HepG2 (cell line): Measurements from ENCODE around the gene DCAF15. TPM values are rescaled to one million over a fixed set of nuclear protein-coding genes. Genes with fewer than 3 reads are reported as not detected.
A peak's percentile ranks its signal among the peaks of the same experiment; 100 is the strongest.

Source experiments
- HNF1B ChIP-seq: sonication (generic); formaldehyde crosslinking; IDR thresholded peaks from 2 replicates; pipeline ENCODE4 v1.5.1; 2020; ENCODE audit warnings: mild to moderate bottlenecking, moderate library complexity, missing genetic modification reagents
- NFYC ChIP-seq: IDR thresholded peaks from 2 replicates; pipeline ENCODE4 v1.6.1; 2016; ENCODE audit warnings: missing genetic modification reagents, missing compliant biosample characterization
- THAP11 ChIP-seq: IDR thresholded peaks from 2 replicates; pipeline ENCODE4 v1.6.1; 2016; ENCODE audit warnings: missing biosample characterization, missing genetic modification reagents
- THAP9 ChIP-seq: sonication (generic); formaldehyde crosslinking; IDR thresholded peaks from 2 replicates; pipeline ENCODE4; 2020; ENCODE audit warnings: missing genetic modification reagents, mild to moderate bottlenecking, borderline replicate concordance
- ZNF652 ChIP-seq: IDR thresholded peaks from 2 replicates; pipeline ENCODE4 v1.6.1; 2016; ENCODE audit warnings: low read depth, borderline replicate concordance
- polyA plus RNA-seq, 8 experiments: library from polyadenylated mRNA; depleted of rRNA in 3 of 8; stranded (reverse) in 7 of 8; unstranded in 1 of 8; fragments of >200 nt; fragmentation: Illumina TruSeq in 4 of 8; extraction: Trizol in 4 of 8; gene quantifications; 2 replicates each; pipeline versions ENCODE4 v1.2.1 to v1.2.3, GENCODE V29; 2011 to 2016; ENCODE audit warnings: low read depth in 4 of 8, missing spikeins in 1 of 8, mixed read lengths in 1 of 8; ENCODE audit not compliant: insufficient read depth in 1 of 8
- total RNA-seq, 5 experiments: library from RNA; depleted of rRNA; stranded (reverse); fragments of >200 nt; fragmentation: Illumina TruSeq; extraction: Trizol; gene quantifications; 2 replicates each; pipeline ENCODE4 v1.2.3, GENCODE V29; 2016; ENCODE audit warnings: low read depth in 1 of 5
- TF ChIP-seq, protein P1 (sequence below): sonication (generic); formaldehyde crosslinking; IDR thresholded peaks from 2 replicates; pipeline ENCODE4 v1.8.0; 2022; ENCODE audit warnings: low read depth, missing genetic modification reagents
- TF ChIP-seq, protein P2 (sequence below): sonication (generic); formaldehyde crosslinking; IDR thresholded peaks from 2 replicates; pipeline ENCODE4 v1.4.0; 2020; ENCODE audit warnings: missing genetic modification reagents
- TF ChIP-seq, protein P3 (sequence below): IDR thresholded peaks from 2 replicates; pipeline ENCODE4 v1.6.1; 2012; ENCODE audit warnings: inconsistent platforms
- TF ChIP-seq, protein P4 (sequence below), 2 experiments: sonication (generic) in 1 of 2; formaldehyde crosslinking in 1 of 2; IDR thresholded peaks; 2 replicates each; pipeline versions ENCODE4 v1.6.1 to v1.9.0; 2014 to 2022; ENCODE audit warnings: antibody characterized with exemption in 1 of 2, borderline replicate concordance in 1 of 2, inconsistent platforms in 1 of 2, low read depth in 1 of 2, missing genetic modification reagents in 1 of 2

Gene DCAF15
- total and polyA plus RNA-seq, 2 of the 13 experiments (the other 11 are each of a cell fraction or from before 2014, with no cell fraction given): 13.6 to 14.0 TPM

GRCh38 chr19:14006085-14006765, 53.9 kb downstream of the DCAF15 start, which contains the start of gene RFX1 (continued):
- TF ChIP-seq HNF1B (CRISPR knock-in tag): peak; percentile 20; the same call in 1 of the 2 replicates
- peak; percentile 100 for TF ChIP-seq THAP9 (CRISPR knock-in tag)
- peak; percentile 97 for TF ChIP-seq NFYC
- peak; percentile 70; the same call in 1 of the 2 replicates for TF ChIP-seq ZNF652
- TF ChIP-seq, protein P1, sequence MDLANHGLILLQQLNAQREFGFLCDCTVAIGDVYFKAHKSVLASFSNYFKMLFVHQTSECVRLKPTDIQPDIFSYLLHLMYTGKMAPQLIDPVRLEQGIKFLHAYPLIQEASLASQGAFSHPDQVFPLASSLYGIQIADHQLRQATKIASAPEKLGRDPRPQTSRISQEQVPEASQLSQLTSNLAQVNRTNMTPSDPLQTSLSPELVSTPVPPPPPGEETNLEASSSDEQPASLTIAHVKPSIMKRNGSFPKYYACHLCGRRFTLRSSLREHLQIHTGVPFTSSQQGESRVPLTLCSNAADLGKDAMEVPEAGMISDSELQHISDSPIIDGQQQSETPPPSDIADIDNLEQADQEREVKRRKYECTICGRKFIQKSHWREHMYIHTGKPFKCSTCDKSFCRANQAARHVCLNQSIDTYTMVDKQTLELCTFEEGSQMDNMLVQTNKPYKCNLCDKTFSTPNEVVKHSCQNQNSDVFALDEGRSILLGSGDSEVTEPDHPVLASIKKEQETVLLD: no peak
- TF ChIP-seq THAP11 (CRISPR knock-in tag): peak; percentile 98
- TF ChIP-seq, protein P2, sequence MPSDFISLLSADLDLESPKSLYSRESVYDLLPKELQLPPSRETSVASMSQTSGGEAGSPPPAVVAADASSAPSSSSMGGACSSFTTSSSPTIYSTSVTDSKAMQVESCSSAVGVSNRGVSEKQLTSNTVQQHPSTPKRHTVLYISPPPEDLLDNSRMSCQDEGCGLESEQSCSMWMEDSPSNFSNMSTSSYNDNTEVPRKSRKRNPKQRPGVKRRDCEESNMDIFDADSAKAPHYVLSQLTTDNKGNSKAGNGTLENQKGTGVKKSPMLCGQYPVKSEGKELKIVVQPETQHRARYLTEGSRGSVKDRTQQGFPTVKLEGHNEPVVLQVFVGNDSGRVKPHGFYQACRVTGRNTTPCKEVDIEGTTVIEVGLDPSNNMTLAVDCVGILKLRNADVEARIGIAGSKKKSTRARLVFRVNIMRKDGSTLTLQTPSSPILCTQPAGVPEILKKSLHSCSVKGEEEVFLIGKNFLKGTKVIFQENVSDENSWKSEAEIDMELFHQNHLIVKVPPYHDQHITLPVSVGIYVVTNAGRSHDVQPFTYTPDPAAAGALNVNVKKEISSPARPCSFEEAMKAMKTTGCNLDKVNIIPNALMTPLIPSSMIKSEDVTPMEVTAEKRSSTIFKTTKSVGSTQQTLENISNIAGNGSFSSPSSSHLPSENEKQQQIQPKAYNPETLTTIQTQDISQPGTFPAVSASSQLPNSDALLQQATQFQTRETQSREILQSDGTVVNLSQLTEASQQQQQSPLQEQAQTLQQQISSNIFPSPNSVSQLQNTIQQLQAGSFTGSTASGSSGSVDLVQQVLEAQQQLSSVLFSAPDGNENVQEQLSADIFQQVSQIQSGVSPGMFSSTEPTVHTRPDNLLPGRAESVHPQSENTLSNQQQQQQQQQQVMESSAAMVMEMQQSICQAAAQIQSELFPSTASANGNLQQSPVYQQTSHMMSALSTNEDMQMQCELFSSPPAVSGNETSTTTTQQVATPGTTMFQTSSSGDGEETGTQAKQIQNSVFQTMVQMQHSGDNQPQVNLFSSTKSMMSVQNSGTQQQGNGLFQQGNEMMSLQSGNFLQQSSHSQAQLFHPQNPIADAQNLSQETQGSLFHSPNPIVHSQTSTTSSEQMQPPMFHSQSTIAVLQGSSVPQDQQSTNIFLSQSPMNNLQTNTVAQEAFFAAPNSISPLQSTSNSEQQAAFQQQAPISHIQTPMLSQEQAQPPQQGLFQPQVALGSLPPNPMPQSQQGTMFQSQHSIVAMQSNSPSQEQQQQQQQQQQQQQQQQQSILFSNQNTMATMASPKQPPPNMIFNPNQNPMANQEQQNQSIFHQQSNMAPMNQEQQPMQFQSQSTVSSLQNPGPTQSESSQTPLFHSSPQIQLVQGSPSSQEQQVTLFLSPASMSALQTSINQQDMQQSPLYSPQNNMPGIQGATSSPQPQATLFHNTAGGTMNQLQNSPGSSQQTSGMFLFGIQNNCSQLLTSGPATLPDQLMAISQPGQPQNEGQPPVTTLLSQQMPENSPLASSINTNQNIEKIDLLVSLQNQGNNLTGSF (CRISPR knock-in tag): 0 out of 2 replicates have a peak, but pooled peaks have one; percentile 57
- TF ChIP-seq, protein P3, sequence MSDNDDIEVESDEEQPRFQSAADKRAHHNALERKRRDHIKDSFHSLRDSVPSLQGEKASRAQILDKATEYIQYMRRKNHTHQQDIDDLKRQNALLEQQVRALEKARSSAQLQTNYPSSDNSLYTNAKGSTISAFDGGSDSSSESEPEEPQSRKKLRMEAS: 0 out of 2 replicates have a peak, but pooled peaks have one; percentile 2
- TF ChIP-seq, protein P4, sequence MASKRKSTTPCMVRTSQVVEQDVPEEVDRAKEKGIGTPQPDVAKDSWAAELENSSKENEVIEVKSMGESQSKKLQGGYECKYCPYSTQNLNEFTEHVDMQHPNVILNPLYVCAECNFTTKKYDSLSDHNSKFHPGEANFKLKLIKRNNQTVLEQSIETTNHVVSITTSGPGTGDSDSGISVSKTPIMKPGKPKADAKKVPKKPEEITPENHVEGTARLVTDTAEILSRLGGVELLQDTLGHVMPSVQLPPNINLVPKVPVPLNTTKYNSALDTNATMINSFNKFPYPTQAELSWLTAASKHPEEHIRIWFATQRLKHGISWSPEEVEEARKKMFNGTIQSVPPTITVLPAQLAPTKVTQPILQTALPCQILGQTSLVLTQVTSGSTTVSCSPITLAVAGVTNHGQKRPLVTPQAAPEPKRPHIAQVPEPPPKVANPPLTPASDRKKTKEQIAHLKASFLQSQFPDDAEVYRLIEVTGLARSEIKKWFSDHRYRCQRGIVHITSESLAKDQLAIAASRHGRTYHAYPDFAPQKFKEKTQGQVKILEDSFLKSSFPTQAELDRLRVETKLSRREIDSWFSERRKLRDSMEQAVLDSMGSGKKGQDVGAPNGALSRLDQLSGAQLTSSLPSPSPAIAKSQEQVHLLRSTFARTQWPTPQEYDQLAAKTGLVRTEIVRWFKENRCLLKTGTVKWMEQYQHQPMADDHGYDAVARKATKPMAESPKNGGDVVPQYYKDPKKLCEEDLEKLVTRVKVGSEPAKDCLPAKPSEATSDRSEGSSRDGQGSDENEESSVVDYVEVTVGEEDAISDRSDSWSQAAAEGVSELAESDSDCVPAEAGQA (IDR thresholded peaks at IDR 0.05; ENCODE audit: low read depth): peak; percentile 50; the same call in 1 of the 2 replicates
- TF ChIP-seq, protein P4 (CRISPR knock-in tag; IDR thresholded peaks at IDR 0.05; ENCODE audit: borderline replicate concordance): no peak
